NB4 (cell line): Measurements from ENCODE around the gene RIC8B.

Experiments used
- DNase-seq: peaks from one replicate; pipeline ENCODE4 v3.0.0; 2010; ENCODE audit warnings: low read depth
- H3K4me3 ChIP-seq: one replicate; pipeline ENCODE4 v1.5.1; 2011; ENCODE audit warnings: mild to moderate bottlenecking, low read depth, low read length, moderate library complexity
- CTCF ChIP-seq: IDR thresholded peaks from one replicate; pipeline ENCODE4 v1.5.1; 2012; ENCODE audit warnings: low read depth, low read length
- MAX ChIP-seq: IDR thresholded peaks from 2 replicates; pipeline ENCODE4 v1.6.1; 2011; ENCODE audit warnings: low read depth, low read length
- MYC ChIP-seq: IDR thresholded peaks from 2 replicates; pipeline ENCODE4 v1.6.1; 2011; ENCODE audit warnings: low read depth, low read length
- POLR2A ChIP-seq: IDR thresholded peaks from 2 replicates; pipeline ENCODE4 v1.6.1; 2011; ENCODE audit warnings: mild to moderate bottlenecking; ENCODE audit not compliant: insufficient read length; ENCODE audit errors: extremely low read depth

RIC8B gene

GRCh38 chr12:106865683-106866082 is 91.2 kb downstream of the RIC8B start:
- TF ChIP-seq POLR2A = no peak
- TF ChIP-seq MYC = no peak
- no peak for TF ChIP-seq MAX
- TF ChIP-seq CTCF = no peak
- DNase-seq = no peak
- no peak overlapping the region for H3K4me3 ChIP-seq

GRCh38 chr12:106866426-106867080 is 92.1 kb downstream of the RIC8B start:
- H3K4me3 ChIP-seq = no peak overlapping the region
- no peak for DNase-seq
- TF ChIP-seq POLR2A = no peak
- no peak for TF ChIP-seq CTCF
- TF ChIP-seq MAX = no peak
- no peak for TF ChIP-seq MYC

- TF ChIP-seq MAX (no peak), MYC (no peak), CTCF (no peak), POLR2A (no peak)
- DNase-seq = no peak
These were observed 93.2 kb downstream of the RIC8B start for GRCh38 chr12:106867651-106868050.

GRCh38 chr12:106868982-106869700 is 94.7 kb downstream of the RIC8B start:
- no peak for TF ChIP-seq CTCF
- no peak for TF ChIP-seq MAX
- no peak for TF ChIP-seq MYC
- TF ChIP-seq POLR2A = no peak
- no peak overlapping the region for H3K4me3 ChIP-seq
- no peak for DNase-seq

More at GRCh38 chr12:106867651-106868050, 93.2 kb downstream of the RIC8B start:
- H3K4me3 ChIP-seq = no peak overlapping the region

- no peak for DNase-seq
- TF ChIP-seq CTCF (no peak), POLR2A (no peak), MYC (no peak), MAX (no peak)
These were observed 95.6 kb downstream of the RIC8B start for GRCh38 chr12:106870116-106870515.

More at GRCh38 chr12:106870116-106870515, 95.6 kb downstream of the RIC8B start:
- H3K4me3 ChIP-seq = no peak overlapping the region
